GM12873 (cell line): ENCODE results near the gene ILF3.

Experiments used
- TF ChIP-seq, protein P1 (sequence below): IDR thresholded peaks from 2 replicates; pipeline ENCODE4 v1.5.1; 2012; ENCODE audit warnings: low read depth, mild to moderate bottlenecking, moderate library complexity, low read length, control low read depth; ENCODE audit not compliant: insufficient read depth; ENCODE audit errors: missing control alignments

Gene ILF3

DNA sequence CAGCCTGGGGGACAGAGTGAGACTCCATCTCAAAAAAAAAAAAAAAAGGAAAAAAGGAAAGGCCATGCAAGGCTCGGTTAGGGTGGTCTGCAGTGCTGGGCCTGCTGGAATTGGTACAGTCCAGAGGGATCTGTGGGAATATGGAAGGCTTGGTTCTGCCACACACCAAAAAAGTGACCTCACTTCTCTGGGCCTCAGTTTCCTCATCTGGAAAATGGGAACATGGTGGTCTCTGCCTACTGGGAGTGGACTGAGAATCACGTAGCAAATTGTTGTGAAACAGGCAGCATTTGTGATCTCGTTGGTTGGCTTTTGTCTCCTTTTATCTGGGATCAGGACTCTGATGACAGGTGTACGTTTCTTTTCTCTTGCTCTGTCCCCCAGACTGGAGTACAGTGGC lies 71.3 kb downstream of the ILF3 start:
- TF ChIP-seq, protein P1, sequence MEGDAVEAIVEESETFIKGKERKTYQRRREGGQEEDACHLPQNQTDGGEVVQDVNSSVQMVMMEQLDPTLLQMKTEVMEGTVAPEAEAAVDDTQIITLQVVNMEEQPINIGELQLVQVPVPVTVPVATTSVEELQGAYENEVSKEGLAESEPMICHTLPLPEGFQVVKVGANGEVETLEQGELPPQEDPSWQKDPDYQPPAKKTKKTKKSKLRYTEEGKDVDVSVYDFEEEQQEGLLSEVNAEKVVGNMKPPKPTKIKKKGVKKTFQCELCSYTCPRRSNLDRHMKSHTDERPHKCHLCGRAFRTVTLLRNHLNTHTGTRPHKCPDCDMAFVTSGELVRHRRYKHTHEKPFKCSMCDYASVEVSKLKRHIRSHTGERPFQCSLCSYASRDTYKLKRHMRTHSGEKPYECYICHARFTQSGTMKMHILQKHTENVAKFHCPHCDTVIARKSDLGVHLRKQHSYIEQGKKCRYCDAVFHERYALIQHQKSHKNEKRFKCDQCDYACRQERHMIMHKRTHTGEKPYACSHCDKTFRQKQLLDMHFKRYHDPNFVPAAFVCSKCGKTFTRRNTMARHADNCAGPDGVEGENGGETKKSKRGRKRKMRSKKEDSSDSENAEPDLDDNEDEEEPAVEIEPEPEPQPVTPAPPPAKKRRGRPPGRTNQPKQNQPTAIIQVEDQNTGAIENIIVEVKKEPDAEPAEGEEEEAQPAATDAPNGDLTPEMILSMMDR: no peak

DNA sequence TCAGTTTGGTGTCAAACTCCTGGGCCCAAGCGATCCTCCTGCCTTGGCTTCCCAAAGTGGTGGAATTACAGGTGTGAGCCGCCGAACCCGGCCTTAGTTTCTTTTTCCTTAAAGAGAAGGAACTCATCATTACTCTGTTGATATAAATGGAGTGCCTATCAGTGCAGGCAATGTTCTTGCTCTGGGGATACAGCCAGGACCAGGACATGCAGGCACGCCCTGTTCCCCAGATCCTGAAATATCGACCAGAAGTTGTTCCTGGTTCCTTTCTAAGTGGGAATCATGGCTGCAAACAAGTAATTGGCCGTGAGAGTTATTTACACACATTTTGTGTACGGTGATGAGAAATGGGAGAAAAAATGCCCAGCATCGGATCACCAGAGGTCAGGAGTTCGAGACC lies 72.1 kb downstream of the ILF3 start:
- TF ChIP-seq, protein P1: no peak

GRCh38 chr19:10727685-10728201 lies 73.6 kb downstream of the ILF3 start:
- TF ChIP-seq, protein P1: no peak

GRCh38 chr19:10729411-10729810 lies 75.3 kb downstream of the ILF3 start:
- TF ChIP-seq, protein P1: no peak

DNA sequence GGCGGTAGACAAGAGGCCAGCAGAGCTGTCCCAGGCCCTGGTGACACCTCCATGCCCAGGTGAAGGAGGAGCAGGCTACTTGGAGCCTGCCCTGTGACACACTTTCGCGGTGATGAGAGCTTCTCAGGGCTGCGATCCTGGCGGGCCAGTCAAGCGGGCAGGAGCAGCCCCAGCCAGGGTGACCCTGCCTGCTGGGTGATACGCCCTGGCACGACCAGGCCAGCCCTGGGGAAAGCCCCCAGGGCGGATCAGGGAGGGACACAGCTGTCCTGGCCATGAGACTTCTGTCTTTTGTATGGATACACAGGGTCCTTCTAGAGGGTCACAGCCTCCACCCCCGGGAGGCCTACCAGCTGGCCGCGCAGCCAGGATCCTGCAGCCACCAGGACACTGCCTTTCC lies 76.8 kb downstream of the ILF3 start:
- TF ChIP-seq, protein P1: no peak

GRCh38 chr19:10735741-10736140 lies 81.6 kb downstream of the ILF3 start:
- TF ChIP-seq, protein P1: no peak

- TF ChIP-seq, protein P1: no peak
Measured at GRCh38 chr19:10736189-10736588, 82.0 kb downstream of the ILF3 start.
